ENCODE data around the gene NEK8.
A peak's percentile ranks its signal among the peaks of the same experiment; 100 is the strongest.

NEK8 gene

GRCh38 chr17:28744972-28745785, 16.6 kb downstream of the NEK8 start:
- peak; percentile 95 for DNase-seq (ENCODE audit: low spot score)

GRCh38 chr17:28745786-28746411, 17.3 kb downstream of the NEK8 start:
- no peak for DNase-seq (ENCODE audit: low spot score)

GRCh38 chr17:28746611-28747050, 18.0 kb downstream of the NEK8 start:
- peak; percentile 70 for DNase-seq (ENCODE audit: low spot score)

- peak; percentile 80 for DNase-seq (ENCODE audit: low spot score)
Observed at GRCh38 chr17:28747051-28747691, 18.6 kb downstream of the NEK8 start.

- no peak for DNase-seq (ENCODE audit: low spot score)
Observed at GRCh38 chr17:28747801-28748750, 19.5 kb downstream of the NEK8 start.

DNA sequence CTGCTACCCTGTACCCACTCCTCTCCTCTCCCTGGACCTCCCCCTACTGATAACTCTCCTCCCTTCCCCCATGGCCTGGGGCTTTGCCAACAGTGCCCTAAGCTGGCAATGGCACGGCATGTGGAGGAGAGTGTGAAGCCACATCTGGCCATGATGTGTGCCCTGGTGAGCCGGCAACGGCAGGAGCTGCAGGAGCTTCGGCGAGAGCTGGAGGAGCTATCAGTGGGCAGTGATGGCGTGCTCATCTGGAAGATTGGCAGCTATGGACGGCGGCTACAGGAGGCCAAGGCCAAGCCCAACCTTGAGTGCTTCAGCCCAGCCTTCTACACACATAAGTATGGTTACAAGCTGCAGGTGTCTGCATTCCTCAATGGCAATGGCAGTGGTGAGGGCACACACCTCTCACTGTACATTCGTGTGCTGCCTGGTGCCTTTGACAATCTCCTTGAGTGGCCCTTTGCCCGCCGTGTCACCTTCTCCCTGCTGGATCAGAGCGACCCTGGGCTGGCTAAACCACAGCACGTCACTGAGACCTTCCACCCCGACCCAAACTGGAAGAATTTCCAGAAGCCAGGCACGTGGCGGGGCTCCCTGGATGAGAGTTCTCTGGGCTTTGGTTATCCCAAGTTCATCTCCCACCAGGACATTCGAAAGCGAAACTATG, 20.4 kb downstream of the NEK8 start:
- DNase-seq (ENCODE audit: low spot score) = no peak

DNA sequence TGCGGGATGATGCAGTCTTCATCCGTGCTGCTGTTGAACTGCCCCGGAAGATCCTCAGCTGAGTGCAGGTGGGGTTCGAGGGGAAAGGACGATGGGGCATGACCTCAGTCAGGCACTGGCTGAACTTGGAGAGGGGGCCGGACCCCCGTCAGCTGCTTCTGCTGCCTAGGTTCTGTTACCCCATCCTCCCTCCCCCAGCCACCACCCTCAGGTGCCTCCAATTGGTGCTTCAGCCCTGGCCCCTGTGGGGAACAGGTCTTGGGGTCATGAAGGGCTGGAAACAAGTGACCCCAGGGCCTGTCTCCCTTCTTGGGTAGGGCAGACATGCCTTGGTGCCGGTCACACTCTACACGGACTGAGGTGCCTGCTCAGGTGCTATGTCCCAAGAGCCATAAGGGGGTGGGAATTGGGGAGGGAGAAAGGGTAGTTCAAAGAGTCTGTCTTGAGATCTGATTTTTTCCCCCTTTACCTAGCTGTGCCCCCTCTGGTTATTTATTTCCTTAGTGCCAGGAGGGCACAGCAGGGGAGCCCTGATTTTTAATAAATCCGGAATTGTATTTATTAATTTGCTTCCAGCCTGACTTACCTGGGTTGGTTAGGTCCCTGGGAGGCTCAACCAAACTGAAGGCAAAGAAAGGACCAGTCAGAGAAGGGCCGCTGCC, 21.1 kb downstream of the NEK8 start:
- no peak for DNase-seq (ENCODE audit: low spot score)

DNA sequence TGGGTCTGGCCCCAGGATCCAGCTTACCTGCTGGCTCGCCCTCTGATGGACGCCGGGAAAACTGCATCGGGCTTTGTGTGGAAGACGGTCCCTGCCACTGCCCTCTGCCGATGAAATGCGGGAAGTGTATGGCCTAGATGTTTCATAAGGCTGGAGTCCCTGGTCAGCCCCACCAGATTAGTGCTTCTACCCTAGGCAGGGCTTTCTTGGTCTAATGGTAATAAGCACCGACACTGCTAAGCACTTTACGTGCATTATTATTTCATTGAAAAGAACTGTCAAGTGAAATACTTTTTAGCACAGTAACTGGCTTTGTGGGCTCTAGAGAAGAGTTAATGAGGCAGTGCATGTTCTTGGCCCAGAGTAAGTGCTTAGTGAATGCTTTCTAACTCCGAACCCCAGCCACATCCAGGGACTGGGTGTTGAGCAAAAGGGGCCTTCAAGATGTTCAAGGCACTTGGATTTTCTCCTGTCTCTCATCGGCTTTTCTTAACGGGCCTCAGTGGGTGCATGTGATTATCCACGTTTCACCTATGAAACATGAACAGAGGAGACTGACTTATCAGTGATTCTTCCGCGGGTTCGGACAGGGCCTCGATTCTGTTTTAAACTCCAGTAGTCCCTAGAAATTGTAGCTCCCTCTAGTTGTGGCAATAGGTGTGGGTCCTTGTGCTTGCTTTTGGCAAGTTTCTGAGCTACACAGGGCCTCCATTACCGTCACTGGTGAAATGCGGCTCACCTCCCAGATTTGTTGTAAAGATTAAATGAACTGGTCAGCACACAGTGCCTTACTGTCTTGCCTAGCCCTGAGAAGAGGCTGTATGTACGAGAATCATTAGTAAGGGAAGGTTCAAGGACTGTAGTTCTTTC, 21.8 kb downstream of the NEK8 start:
- DNase-seq (ENCODE audit: low spot score) = peak; percentile 92

GRCh38 chr17:28751600-28752366, 23.2 kb downstream of the NEK8 start:
- DNase-seq (ENCODE audit: low spot score) = no peak

DNA sequence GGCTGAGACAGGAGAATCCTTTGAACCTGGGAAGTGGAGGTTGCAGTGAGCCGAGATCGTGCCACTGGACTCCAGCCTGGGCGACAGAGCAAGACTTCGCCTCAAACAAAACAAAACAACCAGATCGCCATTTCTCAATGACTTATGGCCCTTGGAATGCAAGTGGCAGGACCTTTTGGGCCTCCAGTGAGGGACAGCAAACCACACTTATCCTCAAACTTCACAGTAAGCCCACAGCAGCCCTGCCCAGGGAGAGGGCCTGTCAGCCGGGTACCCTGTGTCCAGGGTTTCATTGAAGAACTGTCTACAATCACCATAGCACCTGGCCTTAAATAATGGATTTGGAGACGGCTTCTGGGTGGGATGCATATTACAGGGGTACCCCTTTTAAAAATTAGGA, 26.9 kb downstream of the NEK8 start:
- no peak for DNase-seq (ENCODE audit: low spot score)

GRCh38 chr17:28756049-28756804, 27.6 kb downstream of the NEK8 start:
- no peak for DNase-seq (ENCODE audit: low spot score)

- DNase-seq (ENCODE audit: low spot score) = no peak
Observed at GRCh38 chr17:28758411-28759121, 30.0 kb downstream of the NEK8 start.

- DNase-seq (ENCODE audit: low spot score) = no peak
Observed at GRCh38 chr17:28759256-28759865, 30.8 kb downstream of the NEK8 start.

DNA sequence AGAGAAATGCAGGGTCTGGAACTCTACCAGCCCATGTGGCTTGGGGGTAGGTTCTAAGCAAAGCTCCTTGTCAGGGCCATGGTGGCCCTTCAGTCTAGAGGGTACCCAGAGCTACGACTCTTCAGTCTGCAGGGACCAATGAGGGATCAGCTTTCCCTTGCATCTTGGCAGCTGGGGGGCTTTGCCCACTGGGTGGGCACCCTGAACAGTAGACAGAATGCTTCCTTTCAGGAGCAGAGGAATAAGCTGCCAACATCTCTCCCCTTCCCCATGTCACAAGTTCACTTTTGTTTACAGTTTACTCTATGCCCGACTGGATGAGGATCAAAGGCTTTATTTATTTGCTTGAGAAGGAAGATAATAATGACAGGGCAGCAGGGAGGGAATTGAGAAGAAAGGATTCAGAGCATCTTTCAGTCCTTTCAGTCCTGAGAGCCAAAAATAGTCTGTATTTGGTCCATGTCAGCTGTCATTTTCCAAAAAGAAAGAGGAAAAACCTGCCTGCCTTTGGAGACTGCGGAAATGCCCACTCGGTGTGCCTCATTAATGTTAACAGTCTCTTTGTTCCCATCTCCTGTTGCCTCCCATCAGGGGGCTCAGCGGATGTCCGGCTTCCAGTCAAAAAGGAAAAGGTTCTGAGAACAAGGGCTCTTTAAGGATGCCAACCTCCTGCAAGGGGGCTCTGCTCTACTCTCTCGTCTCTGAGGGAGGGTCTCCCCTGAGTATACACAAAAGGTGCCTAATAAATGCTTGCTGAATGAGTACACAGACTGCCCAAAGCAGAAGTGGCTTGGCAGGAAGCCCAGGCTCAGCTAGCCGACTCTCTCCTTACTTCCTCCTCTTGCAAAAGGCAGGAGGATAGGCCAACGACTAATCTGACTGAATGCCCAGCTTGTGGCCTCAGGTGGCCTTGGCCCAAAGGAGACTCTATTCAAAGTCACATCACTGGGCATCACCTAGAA, 32.3 kb downstream of the NEK8 start:
- DNase-seq (ENCODE audit: low spot score) = peak; percentile 87

- DNase-seq (ENCODE audit: low spot score) = no peak
Observed at GRCh38 chr17:28763137-28763799, 34.7 kb downstream of the NEK8 start.

Data from pons (tissue), 1 donor.